ENCODE results near the gene MTERF4. TPM values are rescaled to one million over a fixed set of nuclear protein-coding genes. Genes with fewer than 3 reads are reported as not detected.

The MTERF4 gene
- total and polyA plus RNA-seq, 9 donors = 27.6 to 42.0 (median 32.6) TPM

DNA sequence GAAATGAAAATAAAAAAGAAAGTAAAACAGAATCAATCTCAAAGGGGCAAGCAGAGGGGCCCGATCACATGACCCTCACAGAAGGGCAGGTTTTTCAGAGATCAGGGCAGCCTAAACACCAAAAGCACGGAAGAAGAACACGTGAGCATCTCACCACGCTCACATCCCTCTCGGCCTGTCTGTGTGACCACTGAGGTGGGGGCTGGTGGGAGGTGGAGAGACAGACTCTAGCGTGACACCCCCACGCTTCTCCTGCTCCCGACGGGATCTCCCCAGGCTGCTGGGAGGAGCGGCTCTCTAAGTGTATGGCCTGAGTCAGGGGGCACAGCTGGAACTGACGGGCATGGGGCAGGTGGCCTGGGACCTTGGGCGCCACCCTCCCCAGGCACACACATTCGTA, 23.5 kb upstream of the MTERF4 start:
- Histone ChIP-seq H3K27me3 (ENCODE audit: control insufficient read depth, insufficient read depth, low read length) (no peaks in the 10 kb centered on the region), H3K4me3 (ENCODE audit: low read length) (no peak overlapping the region), H3K27ac (ENCODE audit: low read length) (no peak overlapping the region), H3K36me3 (ENCODE audit: control insufficient read depth, insufficient read depth, low read length) (peaks cover 6% of the 10 kb centered on the region), H3K9me3 (replicated peaks; ENCODE audit: control insufficient read depth, low read depth, low read length) (no peaks in the 10 kb centered on the region), H3K4me1 (ENCODE audit: control insufficient read depth, insufficient read depth, low read length) (no peaks in the 10 kb centered on the region)
- no peak for DNase-seq
- WGBS (ENCODE audit: insufficient coverage) = 89% methylated on average over 3 of the region's 13 CpGs

DNA sequence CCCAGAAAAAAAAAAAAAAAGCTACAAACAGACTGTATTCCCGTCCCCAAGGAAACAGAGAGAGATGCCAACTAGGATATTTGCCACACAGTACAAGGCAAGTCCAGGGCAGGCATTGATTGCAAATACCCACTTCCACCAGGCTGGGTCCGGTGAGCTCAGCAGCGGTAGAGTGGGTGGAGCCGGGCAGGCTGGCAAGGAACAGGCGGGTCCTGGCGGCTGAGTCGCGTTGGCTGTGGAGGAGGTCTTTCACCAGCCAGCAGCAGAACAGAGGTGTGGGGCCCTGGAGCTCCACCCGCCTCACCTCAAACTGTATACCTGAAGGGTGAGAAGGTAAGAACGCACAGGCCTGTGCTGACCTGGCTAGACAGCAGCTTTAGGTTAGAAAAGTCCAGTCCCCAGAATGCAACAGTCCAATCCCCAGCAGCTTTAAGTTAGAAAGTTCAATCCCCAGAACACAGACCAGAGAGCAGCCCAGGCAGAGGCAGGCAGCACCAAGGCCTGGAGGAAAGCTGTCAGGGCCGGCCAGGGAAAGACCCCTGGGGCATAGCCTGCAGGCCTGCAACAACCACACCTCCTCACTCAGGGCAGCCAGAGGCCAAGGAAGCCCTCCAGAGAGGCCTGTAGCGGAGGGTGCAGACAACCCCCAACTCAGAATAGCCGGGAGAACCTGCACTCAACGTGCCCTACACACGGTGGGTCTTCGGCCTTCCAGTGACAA, 21.9 kb upstream of the MTERF4 start:
- Histone ChIP-seq H3K4me3 (ENCODE audit: low read length) (no peak overlapping the region), H3K36me3 (ENCODE audit: control insufficient read depth, insufficient read depth, low read length) (peaks cover 6% of the 10 kb centered on the region), H3K4me1 (ENCODE audit: control insufficient read depth, insufficient read depth, low read length) (no peaks in the 10 kb centered on the region), H3K9me3 (replicated peaks; ENCODE audit: control insufficient read depth, low read depth, low read length) (no peaks in the 10 kb centered on the region), H3K27me3 (ENCODE audit: control insufficient read depth, insufficient read depth, low read length) (no peaks in the 10 kb centered on the region), H3K27ac (ENCODE audit: low read length) (no peak overlapping the region)
- no peak for DNase-seq
- WGBS (ENCODE audit: insufficient coverage) = 72% methylated on average over 14 of the region's 16 CpGs

DNA sequence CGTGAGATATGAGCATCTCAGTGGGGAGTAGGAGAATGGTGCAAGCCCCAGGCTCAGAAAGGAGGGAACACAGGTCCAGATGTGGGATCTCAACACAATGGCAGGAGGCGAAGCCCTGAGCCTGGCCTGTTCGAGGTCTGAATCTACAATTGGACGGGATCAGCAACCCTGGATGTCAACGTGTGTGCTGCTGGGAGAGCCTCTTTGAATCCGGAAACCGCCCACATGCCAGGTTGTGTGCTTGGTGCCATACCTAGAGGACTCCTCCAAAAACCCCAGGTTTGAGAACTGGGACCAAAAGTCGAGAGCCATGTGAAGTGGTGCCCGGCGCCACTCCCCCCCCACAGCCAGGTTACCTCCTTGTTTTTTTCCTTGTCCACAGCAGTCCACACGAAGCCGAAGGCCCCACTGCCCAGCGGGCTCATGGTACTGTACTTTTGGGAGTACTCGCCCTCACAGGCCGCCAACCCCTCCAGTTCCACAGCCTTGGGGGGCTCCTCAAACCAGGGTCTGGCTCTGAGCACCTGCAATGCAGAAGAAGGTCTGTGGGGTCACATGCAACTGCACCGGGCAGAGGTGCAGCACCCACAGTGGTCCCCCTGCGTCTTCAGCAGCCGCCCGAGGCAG, 20.4 kb upstream of the MTERF4 start:
- no peaks in the 10 kb centered on the region for H3K9me3 ChIP-seq (replicated peaks; ENCODE audit: control insufficient read depth, low read depth, low read length)
- 93% methylated on average over 19 of the region's 19 CpGs for WGBS (ENCODE audit: insufficient coverage)

DNA sequence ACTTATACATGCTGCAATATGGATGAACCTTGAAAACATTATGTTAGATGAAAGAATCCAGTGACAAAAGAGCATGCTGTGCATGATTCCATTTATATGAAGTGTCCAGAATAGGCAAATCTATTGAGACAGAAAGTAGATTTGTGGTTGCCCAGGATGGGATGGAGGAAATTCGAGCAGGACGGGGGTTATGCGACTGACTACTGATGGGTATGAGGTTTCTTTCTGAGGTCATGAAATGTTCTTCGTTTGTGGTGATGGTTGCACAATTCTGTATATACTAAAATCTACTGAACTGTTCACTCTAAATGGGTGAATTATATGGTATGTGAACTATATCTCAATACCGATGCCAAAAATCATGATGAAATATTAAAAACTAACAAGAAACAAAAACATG, 18.9 kb upstream of the MTERF4 start:
- WGBS (ENCODE audit: insufficient coverage) = no CpG with 5 or more reads among the region's 5 CpGs

More for the DNA sequence above, 20.4 kb upstream of the MTERF4 start:
- H3K36me3 ChIP-seq (ENCODE audit: control insufficient read depth, insufficient read depth, low read length) = peaks cover 6% of the 10 kb centered on the region
- H3K27me3 ChIP-seq (ENCODE audit: control insufficient read depth, insufficient read depth, low read length) = no peaks in the 10 kb centered on the region
- H3K4me3 ChIP-seq (ENCODE audit: low read length) = no peak overlapping the region
- no peak overlapping the region for H3K27ac ChIP-seq (ENCODE audit: low read length)
- DNase-seq = no peak
- no peaks in the 10 kb centered on the region for H3K4me1 ChIP-seq (ENCODE audit: control insufficient read depth, insufficient read depth, low read length)

DNA sequence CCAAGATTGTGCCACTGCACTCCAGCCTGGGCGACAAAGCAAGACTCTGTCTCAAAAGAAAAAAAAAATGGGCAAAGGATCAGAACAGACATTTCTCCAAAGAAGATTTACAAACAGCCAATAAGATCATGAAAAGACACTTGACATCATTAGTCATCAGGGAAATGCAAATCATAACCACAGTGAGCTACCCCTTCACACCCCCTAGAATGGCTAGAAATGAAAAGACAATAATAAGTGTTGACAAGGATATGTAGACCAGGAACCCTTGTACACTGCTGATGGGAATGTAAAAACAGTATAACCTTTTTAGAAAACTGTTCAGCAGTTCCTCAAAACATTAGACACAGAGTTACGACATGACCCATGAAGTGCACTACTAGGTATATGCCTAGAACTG, 18.4 kb upstream of the MTERF4 start:
- WGBS (ENCODE audit: insufficient coverage) = no CpG with 5 or more reads among the region's 2 CpGs
- H3K27ac ChIP-seq (ENCODE audit: low read length) = no peak overlapping the region
- H3K9me3 ChIP-seq (replicated peaks; ENCODE audit: control insufficient read depth, low read depth, low read length) = no peaks in the 10 kb centered on the region
- no peaks in the 10 kb centered on the region for H3K27me3 ChIP-seq (ENCODE audit: control insufficient read depth, insufficient read depth, low read length)
- no peaks in the 10 kb centered on the region for H3K4me1 ChIP-seq (ENCODE audit: control insufficient read depth, insufficient read depth, low read length)
- peaks cover 6% of the 10 kb centered on the region for H3K36me3 ChIP-seq (ENCODE audit: control insufficient read depth, insufficient read depth, low read length)
- H3K4me3 ChIP-seq (ENCODE audit: low read length) = no peak overlapping the region
- DNase-seq = no peak

More for the DNA sequence above, 18.9 kb upstream of the MTERF4 start:
- Histone ChIP-seq H3K36me3 (ENCODE audit: control insufficient read depth, insufficient read depth, low read length) (peaks cover 6% of the 10 kb centered on the region), H3K9me3 (replicated peaks; ENCODE audit: control insufficient read depth, low read depth, low read length) (no peaks in the 10 kb centered on the region), H3K4me1 (ENCODE audit: control insufficient read depth, insufficient read depth, low read length) (no peaks in the 10 kb centered on the region), H3K4me3 (ENCODE audit: low read length) (no peak overlapping the region), H3K27me3 (ENCODE audit: control insufficient read depth, insufficient read depth, low read length) (no peaks in the 10 kb centered on the region), H3K27ac (ENCODE audit: low read length) (no peak overlapping the region)
- no peak for DNase-seq

DNA sequence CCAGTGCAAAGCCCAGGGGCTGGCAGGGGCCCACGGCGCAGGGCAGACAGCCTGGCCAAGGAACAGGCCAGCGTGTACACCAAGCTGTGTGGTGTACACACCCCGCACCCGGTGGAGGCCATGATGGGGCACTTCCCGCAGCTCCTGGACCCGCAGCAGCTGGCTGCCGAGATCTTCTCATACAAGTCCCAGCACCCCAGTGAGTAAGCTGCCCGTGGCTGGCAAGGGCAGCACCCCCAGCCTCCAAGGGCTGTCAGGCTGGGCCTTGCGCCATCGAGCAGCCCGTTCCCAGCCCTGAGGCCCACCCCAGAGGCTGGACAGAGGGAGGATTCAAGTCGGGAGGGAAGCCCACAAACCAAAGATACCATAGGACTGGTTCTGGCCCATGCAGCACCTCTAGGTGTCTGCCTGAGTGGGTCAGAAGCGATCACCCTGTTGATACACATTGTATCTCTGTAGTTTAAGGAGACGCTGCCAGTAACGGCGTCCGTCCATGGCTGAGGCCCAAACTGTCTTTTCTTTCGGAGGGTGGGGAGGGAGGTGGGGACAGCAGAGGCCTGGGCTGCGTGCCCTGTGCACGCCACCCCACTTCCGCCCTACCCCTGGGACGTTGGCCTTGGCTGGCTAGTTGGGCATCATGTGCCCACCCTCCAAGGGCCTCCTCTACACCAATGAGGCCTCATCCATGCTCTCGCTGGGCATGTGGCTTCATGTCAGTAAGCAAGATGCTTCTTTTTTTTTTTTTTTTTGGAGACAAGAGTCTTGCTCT, 16.8 kb upstream of the MTERF4 start:
- Histone ChIP-seq H3K36me3 (ENCODE audit: control insufficient read depth, insufficient read depth, low read length) (peaks cover 6% of the 10 kb centered on the region), H3K4me3 (ENCODE audit: low read length) (no peak overlapping the region), H3K9me3 (replicated peaks; ENCODE audit: control insufficient read depth, low read depth, low read length) (no peaks in the 10 kb centered on the region), H3K27me3 (ENCODE audit: control insufficient read depth, insufficient read depth, low read length) (no peaks in the 10 kb centered on the region), H3K4me1 (ENCODE audit: control insufficient read depth, insufficient read depth, low read length) (no peaks in the 10 kb centered on the region), H3K27ac (ENCODE audit: low read length) (no peak overlapping the region)
- WGBS (ENCODE audit: insufficient coverage) = 85% methylated on average over 16 of the region's 24 CpGs
- DNase-seq = no peak

DNA sequence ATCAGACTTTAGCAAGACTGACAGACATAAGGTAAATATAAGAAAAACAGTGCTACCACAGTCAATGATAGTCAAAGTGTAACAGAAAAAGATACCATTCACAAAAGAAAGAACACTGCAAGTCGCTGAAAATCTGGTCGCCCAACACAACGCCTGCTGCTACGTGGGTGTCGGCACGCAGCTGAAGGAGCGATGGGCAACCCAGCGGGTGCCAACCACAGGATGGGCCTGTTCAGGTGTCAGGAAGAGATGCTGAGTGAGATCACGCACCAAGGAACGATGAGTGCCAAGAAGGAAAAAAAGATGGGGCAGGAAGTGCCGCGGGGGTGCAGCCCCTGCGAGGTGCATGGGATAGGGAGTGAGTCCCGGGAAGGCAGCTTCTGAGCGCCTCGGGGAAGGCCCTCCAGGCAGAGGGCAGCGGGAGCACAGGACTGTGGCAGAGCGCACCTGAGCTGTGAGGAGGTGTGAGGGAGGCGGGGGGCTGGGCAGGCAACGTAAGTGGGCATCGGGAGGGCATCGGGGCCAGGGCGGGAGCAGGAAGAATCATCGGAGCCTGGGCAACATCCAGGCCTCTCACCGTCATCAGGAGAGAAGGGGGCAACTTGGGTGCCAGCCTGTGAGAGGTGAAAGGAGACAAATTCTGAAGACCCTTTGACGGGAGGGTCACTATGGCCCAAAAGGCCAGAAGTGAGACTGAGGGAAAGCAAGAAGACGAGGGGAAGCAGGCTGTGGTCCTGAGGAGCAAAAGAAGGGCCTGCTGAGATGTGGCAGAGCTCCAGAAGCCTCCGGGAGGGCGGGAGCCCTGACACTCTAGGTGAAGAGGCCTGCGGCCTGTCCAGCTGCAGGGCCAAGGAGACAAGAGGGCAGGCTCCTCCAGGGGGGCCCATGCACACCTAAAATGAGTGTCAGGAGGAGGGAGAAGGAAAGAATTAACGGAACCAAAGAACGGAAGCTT, 14.8 kb upstream of the MTERF4 start:
- Histone ChIP-seq H3K4me3 (ENCODE audit: low read length) (no peak overlapping the region), H3K36me3 (ENCODE audit: control insufficient read depth, insufficient read depth, low read length) (no peaks in the 10 kb centered on the region), H3K27ac (ENCODE audit: low read length) (no peak overlapping the region), H3K9me3 (replicated peaks; ENCODE audit: control insufficient read depth, low read depth, low read length) (no peaks in the 10 kb centered on the region), H3K4me1 (ENCODE audit: control insufficient read depth, insufficient read depth, low read length) (no peaks in the 10 kb centered on the region), H3K27me3 (ENCODE audit: control insufficient read depth, insufficient read depth, low read length) (no peaks in the 10 kb centered on the region)
- DNase-seq = no peak
- 84% methylated on average over 29 of the region's 32 CpGs for WGBS (ENCODE audit: insufficient coverage)

DNA sequence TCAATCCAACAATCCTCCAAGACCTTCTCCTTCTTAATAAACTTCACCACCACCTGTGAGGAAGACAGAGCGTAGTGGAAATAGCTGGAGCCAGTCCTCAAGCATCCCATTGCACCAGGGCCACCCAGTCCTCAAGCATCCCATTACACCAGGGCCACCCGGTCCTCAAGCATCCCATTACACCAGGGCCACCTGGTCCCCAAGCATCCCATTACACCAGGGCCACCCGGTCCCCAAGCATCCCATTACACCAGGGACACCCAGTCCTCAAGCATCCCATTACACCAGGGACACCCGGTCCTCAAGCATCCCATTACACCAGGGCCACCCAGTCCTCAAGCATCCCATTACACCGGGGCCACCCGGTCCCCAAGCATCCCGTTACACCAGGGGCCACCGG, 13.3 kb upstream of the MTERF4 start:
- H3K36me3 ChIP-seq (ENCODE audit: control insufficient read depth, insufficient read depth, low read length) = no peaks in the 10 kb centered on the region
- no peak for DNase-seq
- no peaks in the 10 kb centered on the region for H3K27me3 ChIP-seq (ENCODE audit: control insufficient read depth, insufficient read depth, low read length)
- H3K9me3 ChIP-seq (replicated peaks; ENCODE audit: control insufficient read depth, low read depth, low read length) = no peaks in the 10 kb centered on the region
- H3K27ac ChIP-seq (ENCODE audit: low read length) = no peak overlapping the region
- 94% methylated on average over 7 of the region's 8 CpGs for WGBS (ENCODE audit: insufficient coverage)
- no peak overlapping the region for H3K4me3 ChIP-seq (ENCODE audit: low read length)
- no peaks in the 10 kb centered on the region for H3K4me1 ChIP-seq (ENCODE audit: control insufficient read depth, insufficient read depth, low read length)

DNA sequence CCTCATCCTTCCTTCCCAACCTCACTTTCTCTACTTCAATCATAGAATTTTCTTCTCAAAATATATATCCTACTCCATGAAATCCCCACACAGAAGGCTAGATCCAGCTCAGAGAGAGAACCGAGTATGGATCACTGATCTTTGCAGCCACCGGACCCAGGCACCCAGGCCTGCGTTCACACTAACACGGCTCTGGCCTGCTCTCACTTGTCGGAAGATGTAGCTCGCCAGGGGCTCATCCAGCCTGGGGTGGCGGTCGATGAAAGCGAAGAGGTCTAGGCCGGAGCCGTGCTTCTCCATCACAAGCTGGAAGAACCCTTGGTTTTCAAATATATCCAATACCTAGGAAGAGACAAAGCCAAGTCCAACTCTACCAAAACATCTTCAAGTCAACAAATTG, 12.7 kb upstream of the MTERF4 start:
- H3K36me3 ChIP-seq (ENCODE audit: control insufficient read depth, insufficient read depth, low read length) = no peaks in the 10 kb centered on the region
- WGBS (ENCODE audit: insufficient coverage) = 92% methylated on average over 11 of the region's 11 CpGs
- no peak overlapping the region for H3K4me3 ChIP-seq (ENCODE audit: low read length)
- no peaks in the 10 kb centered on the region for H3K27me3 ChIP-seq (ENCODE audit: control insufficient read depth, insufficient read depth, low read length)
- no peaks in the 10 kb centered on the region for H3K9me3 ChIP-seq (replicated peaks; ENCODE audit: control insufficient read depth, low read depth, low read length)
- H3K4me1 ChIP-seq (ENCODE audit: control insufficient read depth, insufficient read depth, low read length) = no peaks in the 10 kb centered on the region
- no peak for DNase-seq
- H3K27ac ChIP-seq (ENCODE audit: low read length) = no peak overlapping the region

All from muscle of leg (tissue), 11 donors.